ENCODE results near the gene AMBRA1.
A peak's percentile ranks its signal among the peaks of the same experiment; 100 is the strongest.

The AMBRA1 gene

DNA sequence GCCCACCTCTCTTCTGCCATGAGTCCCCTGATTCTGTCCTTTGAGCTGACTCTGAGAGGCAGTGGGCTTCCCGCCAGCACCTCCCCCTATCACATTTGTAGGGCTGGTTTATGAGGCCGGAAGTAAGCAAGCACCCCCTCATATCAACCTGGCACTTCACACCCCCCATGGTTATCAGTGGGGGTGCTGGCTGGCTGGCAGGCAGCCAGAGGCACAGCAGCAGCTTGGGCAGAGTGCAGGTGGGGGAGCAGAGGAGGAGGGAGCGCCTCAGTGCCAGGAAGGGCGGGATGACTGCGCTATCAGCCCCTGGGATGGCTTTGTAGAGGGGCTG lies 179.4 kb downstream of the AMBRA1 start:
- no peak for TF ChIP-seq ZC3H10 (CRISPR knock-in tag; IDR thresholded peaks at IDR 0.05)

DNA sequence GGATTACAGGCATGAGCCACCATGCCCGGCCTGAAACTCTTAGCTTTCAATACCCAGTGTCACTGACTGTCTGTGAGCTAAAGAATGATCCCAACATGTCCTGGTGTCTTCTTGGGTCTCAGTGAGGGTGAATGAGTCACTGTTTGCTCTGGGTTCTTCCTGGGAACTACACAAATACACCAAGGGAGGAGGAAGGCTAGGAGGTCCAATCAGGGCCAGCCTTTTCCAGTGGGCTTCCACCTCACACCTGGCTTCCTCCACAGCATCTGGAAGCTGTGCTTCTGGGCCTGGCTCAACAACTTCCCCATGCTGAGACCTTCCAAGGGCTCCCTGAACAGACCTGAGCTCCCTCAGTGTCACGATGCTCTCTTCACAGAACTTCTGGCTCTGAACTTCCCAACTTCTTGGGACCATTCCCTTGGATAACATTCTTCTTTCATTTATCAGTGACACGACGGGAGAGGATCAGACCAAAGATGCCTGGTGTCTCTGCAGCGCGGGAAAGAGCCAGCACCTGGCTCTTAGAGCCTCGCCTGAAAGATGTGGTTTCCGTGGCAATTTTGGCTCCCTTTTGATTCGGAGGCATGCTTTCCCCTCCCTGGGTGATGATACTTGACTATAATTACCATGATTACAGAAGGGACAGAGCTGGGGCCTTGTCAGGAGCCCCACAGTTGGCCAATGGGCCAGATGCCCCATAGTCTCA lies 179.9 kb downstream of the AMBRA1 start:
- no peak for ATAC-seq
- TF ChIP-seq ZNF70 (CRISPR knock-in tag; IDR thresholded peaks at IDR 0.05) (no peak), OSR1 (CRISPR knock-in tag; IDR thresholded peaks at IDR 0.05) (no peak), ZNF8 (CRISPR knock-in tag; IDR thresholded peaks at IDR 0.05) (no peak), TOX (CRISPR knock-in tag; IDR thresholded peaks at IDR 0.05; ENCODE audit: borderline replicate concordance) (no peak), ARNTL (CRISPR knock-in tag; IDR thresholded peaks at IDR 0.05; ENCODE audit: borderline replicate concordance, low read depth) (no peak), SNAI2 (CRISPR knock-in tag; IDR thresholded peaks at IDR 0.05) (no peak), ZNF565 (CRISPR knock-in tag; conservative IDR thresholded peaks at IDR 0.05; ENCODE audit: low read depth) (no peak), ZFP3 (CRISPR knock-in tag; IDR thresholded peaks at IDR 0.05) (no peak), PPARA (CRISPR knock-in tag; IDR thresholded peaks at IDR 0.05; ENCODE audit: borderline replicate concordance) (no peak), TCF4 (CRISPR knock-in tag; IDR thresholded peaks at IDR 0.05; ENCODE audit: borderline replicate concordance) (no peak), BACH2 (CRISPR knock-in tag; IDR thresholded peaks at IDR 0.05; ENCODE audit: borderline replicate concordance) (no peak), CSDC2 (CRISPR knock-in tag; IDR thresholded peaks at IDR 0.05) (no peak), ZFP30 (CRISPR knock-in tag; IDR thresholded peaks at IDR 0.05) (no peak), ESRRG (CRISPR knock-in tag; IDR thresholded peaks at IDR 0.05) (no peak)
- TF ChIP-seq, protein P1, sequence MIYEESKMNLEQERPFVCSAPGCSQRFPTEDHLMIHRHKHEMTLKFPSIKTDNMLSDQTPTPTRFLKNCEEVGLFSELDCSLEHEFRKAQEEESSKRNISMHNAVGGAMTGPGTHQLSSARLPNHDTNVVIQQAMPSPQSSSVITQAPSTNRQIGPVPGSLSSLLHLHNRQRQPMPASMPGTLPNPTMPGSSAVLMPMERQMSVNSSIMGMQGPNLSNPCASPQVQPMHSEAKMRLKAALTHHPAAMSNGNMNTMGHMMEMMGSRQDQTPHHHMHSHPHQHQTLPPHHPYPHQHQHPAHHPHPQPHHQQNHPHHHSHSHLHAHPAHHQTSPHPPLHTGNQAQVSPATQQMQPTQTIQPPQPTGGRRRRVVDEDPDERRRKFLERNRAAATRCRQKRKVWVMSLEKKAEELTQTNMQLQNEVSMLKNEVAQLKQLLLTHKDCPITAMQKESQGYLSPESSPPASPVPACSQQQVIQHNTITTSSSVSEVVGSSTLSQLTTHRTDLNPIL (CRISPR knock-in tag; IDR thresholded peaks at IDR 0.05; ENCODE audit: low read depth) = no peak
- TF ChIP-seq, protein P2, sequence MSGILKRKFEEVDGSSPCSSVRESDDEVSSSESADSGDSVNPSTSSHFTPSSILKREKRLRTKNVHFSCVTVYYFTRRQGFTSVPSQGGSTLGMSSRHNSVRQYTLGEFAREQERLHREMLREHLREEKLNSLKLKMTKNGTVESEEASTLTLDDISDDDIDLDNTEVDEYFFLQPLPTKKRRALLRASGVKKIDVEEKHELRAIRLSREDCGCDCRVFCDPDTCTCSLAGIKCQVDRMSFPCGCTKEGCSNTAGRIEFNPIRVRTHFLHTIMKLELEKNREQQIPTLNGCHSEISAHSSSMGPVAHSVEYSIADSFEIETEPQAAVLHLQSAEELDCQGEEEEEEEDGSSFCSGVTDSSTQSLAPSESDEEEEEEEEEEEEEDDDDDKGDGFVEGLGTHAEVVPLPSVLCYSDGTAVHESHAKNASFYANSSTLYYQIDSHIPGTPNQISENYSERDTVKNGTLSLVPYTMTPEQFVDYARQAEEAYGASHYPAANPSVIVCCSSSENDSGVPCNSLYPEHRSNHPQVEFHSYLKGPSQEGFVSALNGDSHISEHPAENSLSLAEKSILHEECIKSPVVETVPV (CRISPR knock-in tag; IDR thresholded peaks at IDR 0.05) = no peak
- TF ChIP-seq, protein P3, sequence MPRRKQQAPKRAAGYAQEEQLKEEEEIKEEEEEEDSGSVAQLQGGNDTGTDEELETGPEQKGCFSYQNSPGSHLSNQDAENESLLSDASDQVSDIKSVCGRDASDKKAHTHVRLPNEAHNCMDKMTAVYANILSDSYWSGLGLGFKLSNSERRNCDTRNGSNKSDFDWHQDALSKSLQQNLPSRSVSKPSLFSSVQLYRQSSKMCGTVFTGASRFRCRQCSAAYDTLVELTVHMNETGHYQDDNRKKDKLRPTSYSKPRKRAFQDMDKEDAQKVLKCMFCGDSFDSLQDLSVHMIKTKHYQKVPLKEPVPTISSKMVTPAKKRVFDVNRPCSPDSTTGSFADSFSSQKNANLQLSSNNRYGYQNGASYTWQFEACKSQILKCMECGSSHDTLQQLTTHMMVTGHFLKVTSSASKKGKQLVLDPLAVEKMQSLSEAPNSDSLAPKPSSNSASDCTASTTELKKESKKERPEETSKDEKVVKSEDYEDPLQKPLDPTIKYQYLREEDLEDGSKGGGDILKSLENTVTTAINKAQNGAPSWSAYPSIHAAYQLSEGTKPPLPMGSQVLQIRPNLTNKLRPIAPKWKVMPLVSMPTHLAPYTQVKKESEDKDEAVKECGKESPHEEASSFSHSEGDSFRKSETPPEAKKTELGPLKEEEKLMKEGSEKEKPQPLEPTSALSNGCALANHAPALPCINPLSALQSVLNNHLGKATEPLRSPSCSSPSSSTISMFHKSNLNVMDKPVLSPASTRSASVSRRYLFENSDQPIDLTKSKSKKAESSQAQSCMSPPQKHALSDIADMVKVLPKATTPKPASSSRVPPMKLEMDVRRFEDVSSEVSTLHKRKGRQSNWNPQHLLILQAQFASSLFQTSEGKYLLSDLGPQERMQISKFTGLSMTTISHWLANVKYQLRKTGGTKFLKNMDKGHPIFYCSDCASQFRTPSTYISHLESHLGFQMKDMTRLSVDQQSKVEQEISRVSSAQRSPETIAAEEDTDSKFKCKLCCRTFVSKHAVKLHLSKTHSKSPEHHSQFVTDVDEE (CRISPR knock-in tag; IDR thresholded peaks at IDR 0.05) = no peak
- TF ChIP-seq, protein P4, sequence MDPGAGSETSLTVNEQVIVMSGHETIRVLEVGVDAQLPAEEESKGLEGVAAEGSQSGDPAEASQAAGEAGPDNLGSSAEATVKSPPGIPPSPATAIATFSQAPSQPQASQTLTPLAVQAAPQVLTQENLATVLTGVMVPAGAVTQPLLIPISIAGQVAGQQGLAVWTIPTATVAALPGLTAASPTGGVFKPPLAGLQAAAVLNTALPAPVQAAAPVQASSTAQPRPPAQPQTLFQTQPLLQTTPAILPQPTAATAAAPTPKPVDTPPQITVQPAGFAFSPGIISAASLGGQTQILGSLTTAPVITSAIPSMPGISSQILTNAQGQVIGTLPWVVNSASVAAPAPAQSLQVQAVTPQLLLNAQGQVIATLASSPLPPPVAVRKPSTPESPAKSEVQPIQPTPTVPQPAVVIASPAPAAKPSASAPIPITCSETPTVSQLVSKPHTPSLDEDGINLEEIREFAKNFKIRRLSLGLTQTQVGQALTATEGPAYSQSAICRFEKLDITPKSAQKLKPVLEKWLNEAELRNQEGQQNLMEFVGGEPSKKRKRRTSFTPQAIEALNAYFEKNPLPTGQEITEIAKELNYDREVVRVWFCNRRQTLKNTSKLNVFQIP (CRISPR knock-in tag; IDR thresholded peaks at IDR 0.05; ENCODE audit: borderline replicate concordance, low read depth) = no peak

More for the DNA sequence above, 179.4 kb downstream of the AMBRA1 start:
- ATAC-seq = no peak

DNA sequence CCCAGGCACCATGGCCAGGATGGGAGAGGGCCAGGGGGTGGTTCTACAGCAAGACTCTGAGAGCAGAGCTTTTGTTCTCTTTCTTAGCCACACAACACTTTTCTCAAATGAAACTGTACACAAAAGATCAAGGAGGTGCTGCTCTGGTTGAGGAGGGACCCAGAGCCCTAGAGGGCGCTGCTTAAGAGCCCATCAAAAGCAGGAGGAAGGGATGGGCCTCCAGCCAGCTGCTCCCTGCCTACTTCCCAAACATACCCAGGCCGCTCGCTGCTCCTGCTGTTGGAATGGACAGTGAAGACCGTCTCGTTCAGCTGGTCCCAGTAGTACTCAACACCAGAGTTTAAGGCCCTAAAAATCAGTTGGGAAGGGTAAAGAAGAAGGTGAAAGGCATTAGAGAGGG lies 183.8 kb downstream of the AMBRA1 start:
- TF ChIP-seq, protein P5, sequence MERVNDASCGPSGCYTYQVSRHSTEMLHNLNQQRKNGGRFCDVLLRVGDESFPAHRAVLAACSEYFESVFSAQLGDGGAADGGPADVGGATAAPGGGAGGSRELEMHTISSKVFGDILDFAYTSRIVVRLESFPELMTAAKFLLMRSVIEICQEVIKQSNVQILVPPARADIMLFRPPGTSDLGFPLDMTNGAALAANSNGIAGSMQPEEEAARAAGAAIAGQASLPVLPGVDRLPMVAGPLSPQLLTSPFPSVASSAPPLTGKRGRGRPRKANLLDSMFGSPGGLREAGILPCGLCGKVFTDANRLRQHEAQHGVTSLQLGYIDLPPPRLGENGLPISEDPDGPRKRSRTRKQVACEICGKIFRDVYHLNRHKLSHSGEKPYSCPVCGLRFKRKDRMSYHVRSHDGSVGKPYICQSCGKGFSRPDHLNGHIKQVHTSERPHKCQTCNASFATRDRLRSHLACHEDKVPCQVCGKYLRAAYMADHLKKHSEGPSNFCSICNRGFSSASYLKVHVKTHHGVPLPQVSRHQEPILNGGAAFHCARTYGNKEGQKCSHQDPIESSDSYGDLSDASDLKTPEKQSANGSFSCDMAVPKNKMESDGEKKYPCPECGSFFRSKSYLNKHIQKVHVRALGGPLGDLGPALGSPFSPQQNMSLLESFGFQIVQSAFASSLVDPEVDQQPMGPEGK (CRISPR knock-in tag; IDR thresholded peaks at IDR 0.05; ENCODE audit: borderline replicate concordance) = no peak
- TF ChIP-seq BACH2 (CRISPR knock-in tag; IDR thresholded peaks at IDR 0.05; ENCODE audit: borderline replicate concordance) (no peak), PPARA (CRISPR knock-in tag; IDR thresholded peaks at IDR 0.05; ENCODE audit: borderline replicate concordance) (no peak), TOX (CRISPR knock-in tag; IDR thresholded peaks at IDR 0.05; ENCODE audit: borderline replicate concordance) (no peak), ZC3H10 (CRISPR knock-in tag; IDR thresholded peaks at IDR 0.05) (no peak)
- TF ChIP-seq, protein P3 (CRISPR knock-in tag; IDR thresholded peaks at IDR 0.05) = no peak
- TF ChIP-seq, protein P4 (CRISPR knock-in tag; IDR thresholded peaks at IDR 0.05; ENCODE audit: borderline replicate concordance, low read depth) = no peak

More for the DNA sequence above, 183.8 kb downstream of the AMBRA1 start:
- ATAC-seq = peak; percentile 62

All from SK-N-SH treated with all-trans-retinoic acid at 6 μM for 48 hours (cell line).